Neuron (in vitro differentiated cells): ENCODE results near the gene PLPPR5.
A peak's percentile ranks its signal among the peaks of the same experiment; 100 is the strongest.

Source experiments
- H2AFZ ChIP-seq: one replicate; pipeline ENCODE4 v1.6.1; 2013; ENCODE audit warnings: low read depth, mild to moderate bottlenecking, inconsistent platforms, low read length, moderate library complexity
- H3K27me3 ChIP-seq: one replicate; pipeline ENCODE4 v1.6.1; 2013; ENCODE audit warnings: low read length; ENCODE audit not compliant: insufficient read depth
- H3K36me3 ChIP-seq: one replicate; pipeline ENCODE4 v1.6.1; 2013; ENCODE audit warnings: low read length; ENCODE audit not compliant: insufficient read depth
- H3K4me1 ChIP-seq: one replicate; pipeline ENCODE4 v1.6.1; 2013; ENCODE audit warnings: low read length; ENCODE audit not compliant: insufficient read depth
- H3K4me3 ChIP-seq: 2 replicates; pipeline ENCODE4 v1.5.1; 2013; ENCODE audit warnings: mild to moderate bottlenecking, low read length, moderate library complexity
- H3K9me3 ChIP-seq: one replicate; pipeline ENCODE4 v1.6.1; 2013; ENCODE audit warnings: low read length

PLPPR5 gene

GRCh38 chr1:98963064-98963758 is 41.5 kb downstream of the PLPPR5 start:
- Histone ChIP-seq H3K4me1 (no peaks in the 10 kb centered on the region), H3K36me3 (no peaks in the 10 kb centered on the region), H2AFZ (no peak overlapping the region), H3K9me3 (no peaks in the 10 kb centered on the region), H3K4me3 (no peak overlapping the region), H3K27me3 (no peaks in the 10 kb centered on the region)

- Histone ChIP-seq H2AFZ (no peak overlapping the region), H3K4me1 (no peaks in the 10 kb centered on the region), H3K4me3 (no peak overlapping the region), H3K9me3 (no peaks in the 10 kb centered on the region), H3K27me3 (no peaks in the 10 kb centered on the region), H3K36me3 (no peaks in the 10 kb centered on the region)
Observed at GRCh38 chr1:98962156-98962555, 42.5 kb downstream of the PLPPR5 start.

DNA sequence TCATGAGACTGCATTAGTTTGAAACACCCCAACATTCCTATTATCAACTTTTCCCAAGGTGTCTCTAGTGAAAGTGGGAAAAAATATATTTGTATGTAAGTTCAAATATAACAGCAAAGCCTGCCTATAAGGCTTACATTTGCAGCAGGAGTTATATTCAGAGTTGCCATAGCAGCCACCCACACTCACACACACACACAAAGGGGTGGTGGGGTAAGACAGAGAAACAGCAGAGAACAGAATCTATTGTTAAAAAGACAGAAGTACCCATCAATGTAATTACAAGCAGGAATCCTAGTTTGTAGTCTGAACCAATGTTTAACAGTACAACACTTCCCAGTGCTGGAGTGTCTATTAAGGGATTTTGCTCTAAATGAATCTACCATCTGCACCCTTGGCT is 55.0 kb downstream of the PLPPR5 start:
- H3K36me3 ChIP-seq, result no peaks in the 10 kb centered on the region
- H3K4me1 ChIP-seq, result peaks cover 22% of the 10 kb centered on the region
- H3K27me3 ChIP-seq, result no peaks in the 10 kb centered on the region
- H3K4me3 ChIP-seq, result no peak overlapping the region
- H3K9me3 ChIP-seq, result no peaks in the 10 kb centered on the region
- peak overlapping the region; percentile 13 for H2AFZ ChIP-seq

GRCh38 chr1:98949166-98949565 is 55.5 kb downstream of the PLPPR5 start:
- no peak overlapping the region for H2AFZ ChIP-seq
- H3K4me1 ChIP-seq, result peaks cover 22% of the 10 kb centered on the region
- H3K4me3 ChIP-seq, result no peak overlapping the region
- no peaks in the 10 kb centered on the region for H3K9me3 ChIP-seq
- no peaks in the 10 kb centered on the region for H3K27me3 ChIP-seq
- no peaks in the 10 kb centered on the region for H3K36me3 ChIP-seq

GRCh38 chr1:98947071-98947470 is 57.6 kb downstream of the PLPPR5 start:
- H3K27me3 ChIP-seq, result no peaks in the 10 kb centered on the region
- no peaks in the 10 kb centered on the region for H3K9me3 ChIP-seq
- H3K4me1 ChIP-seq, result peaks cover 22% of the 10 kb centered on the region
- H2AFZ ChIP-seq, result no peak overlapping the region
- H3K4me3 ChIP-seq, result no peak overlapping the region
- no peaks in the 10 kb centered on the region for H3K36me3 ChIP-seq

- Histone ChIP-seq H3K4me1 (no peaks in the 10 kb centered on the region), H3K36me3 (no peaks in the 10 kb centered on the region), H3K4me3 (no peak overlapping the region), H3K27me3 (no peaks in the 10 kb centered on the region), H2AFZ (no peak overlapping the region), H3K9me3 (no peaks in the 10 kb centered on the region)
Observed at GRCh38 chr1:98940722-98941079, 64.0 kb downstream of the PLPPR5 start.

DNA sequence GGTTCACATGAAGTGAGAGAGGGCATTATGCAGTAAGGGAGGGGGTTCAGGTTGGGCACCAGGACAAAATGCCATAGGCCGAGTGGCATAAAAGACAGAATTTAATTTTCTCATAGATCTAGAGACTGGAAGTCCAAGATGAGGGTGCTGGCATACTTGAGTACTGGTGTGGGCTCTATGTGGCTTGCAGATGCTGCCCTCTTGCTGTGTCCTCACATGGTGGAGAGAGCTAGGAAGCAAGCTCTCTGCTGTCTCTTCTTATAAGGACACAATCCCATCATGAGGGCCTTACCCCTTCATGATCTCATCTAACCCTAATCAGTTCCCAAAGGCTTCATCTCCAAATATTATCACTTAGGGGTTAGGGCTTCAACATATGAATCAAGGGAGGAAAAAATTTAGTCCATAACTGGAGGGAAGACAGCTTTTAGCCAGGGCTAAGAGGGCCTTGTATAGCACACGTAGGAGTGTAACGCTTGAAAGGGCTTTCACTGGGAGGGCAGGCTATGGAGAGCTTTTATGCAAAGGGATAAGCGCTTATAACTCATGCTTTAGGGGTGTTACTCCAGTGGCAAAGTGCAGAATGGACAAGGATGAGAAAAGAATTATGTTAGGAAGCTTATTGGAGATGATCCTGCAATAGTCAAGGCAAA is 64.5 kb downstream of the PLPPR5 start:
- no peak overlapping the region for H3K4me3 ChIP-seq
- H3K36me3 ChIP-seq, result no peaks in the 10 kb centered on the region
- no peak overlapping the region for H2AFZ ChIP-seq
- H3K9me3 ChIP-seq, result no peaks in the 10 kb centered on the region
- no peaks in the 10 kb centered on the region for H3K27me3 ChIP-seq
- H3K4me1 ChIP-seq, result no peaks in the 10 kb centered on the region

GRCh38 chr1:98939471-98939870 is 65.2 kb downstream of the PLPPR5 start:
- Histone ChIP-seq H3K27me3 (no peaks in the 10 kb centered on the region), H3K9me3 (no peaks in the 10 kb centered on the region), H3K4me3 (no peak overlapping the region), H3K36me3 (no peaks in the 10 kb centered on the region), H3K4me1 (no peaks in the 10 kb centered on the region), H2AFZ (no peak overlapping the region)

DNA sequence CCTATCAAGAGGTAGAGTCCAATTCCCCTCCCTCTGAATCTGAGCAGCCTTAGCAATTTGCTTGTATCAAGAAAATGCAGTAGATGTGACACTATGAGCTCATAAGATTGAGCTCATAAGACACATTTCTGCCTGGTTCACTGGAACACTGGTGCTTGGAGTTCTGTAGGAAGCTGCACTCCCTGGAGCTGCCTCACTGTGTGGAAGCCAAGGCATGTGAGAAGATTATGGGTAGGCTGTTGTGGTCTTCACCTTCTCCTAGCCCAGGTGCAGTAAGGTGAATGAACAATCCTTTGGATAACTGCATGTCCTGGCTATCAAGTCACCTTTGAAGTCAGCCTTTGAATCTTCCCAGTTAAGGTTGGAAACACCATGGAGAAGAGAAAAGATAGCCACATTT is 67.3 kb downstream of the PLPPR5 start:
- Histone ChIP-seq H3K9me3 (no peaks in the 10 kb centered on the region), H3K4me1 (no peaks in the 10 kb centered on the region), H3K4me3 (no peak overlapping the region), H3K27me3 (no peaks in the 10 kb centered on the region), H2AFZ (no peak overlapping the region), H3K36me3 (no peaks in the 10 kb centered on the region)

- no peaks in the 10 kb centered on the region for H3K27me3 ChIP-seq
- H3K4me1 ChIP-seq, result no peaks in the 10 kb centered on the region
- no peak overlapping the region for H2AFZ ChIP-seq
- no peaks in the 10 kb centered on the region for H3K36me3 ChIP-seq
- no peaks in the 10 kb centered on the region for H3K9me3 ChIP-seq
- H3K4me3 ChIP-seq, result no peak overlapping the region
Observed at GRCh38 chr1:98932184-98932583, 72.5 kb downstream of the PLPPR5 start.

GRCh38 chr1:98931128-98931835 is 73.4 kb downstream of the PLPPR5 start:
- H3K36me3 ChIP-seq, result no peaks in the 10 kb centered on the region
- no peaks in the 10 kb centered on the region for H3K27me3 ChIP-seq
- no peaks in the 10 kb centered on the region for H3K4me1 ChIP-seq
- H3K4me3 ChIP-seq, result no peak overlapping the region
- no peaks in the 10 kb centered on the region for H3K9me3 ChIP-seq
- H2AFZ ChIP-seq, result no peak overlapping the region

- Histone ChIP-seq H3K9me3 (no peaks in the 10 kb centered on the region), H3K27me3 (no peaks in the 10 kb centered on the region), H3K4me1 (no peaks in the 10 kb centered on the region), H2AFZ (no peak overlapping the region), H3K36me3 (no peaks in the 10 kb centered on the region), H3K4me3 (no peak overlapping the region)
Observed at GRCh38 chr1:98929437-98929836, 75.2 kb downstream of the PLPPR5 start.

DNA sequence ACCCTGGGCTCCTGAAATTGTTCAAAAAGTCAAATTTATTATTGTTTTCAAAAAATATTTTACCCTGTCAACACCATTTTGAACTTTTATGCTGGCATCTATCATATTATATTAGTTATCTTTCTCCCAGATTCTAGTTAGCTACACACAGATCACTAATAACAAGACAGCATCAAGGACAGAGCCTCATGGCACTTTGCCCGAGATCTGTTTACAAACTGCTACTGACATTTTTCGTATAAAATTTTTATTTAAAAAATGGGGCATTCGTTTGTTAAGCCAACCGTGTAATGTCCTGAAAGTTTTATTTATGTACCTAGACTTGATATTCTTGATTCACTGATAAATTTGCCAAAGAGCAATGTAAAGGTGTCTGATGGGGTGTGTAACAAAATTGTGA is 78.1 kb downstream of the PLPPR5 start:
- Histone ChIP-seq H3K36me3 (no peaks in the 10 kb centered on the region), H3K4me1 (no peaks in the 10 kb centered on the region), H2AFZ (no peak overlapping the region), H3K9me3 (no peaks in the 10 kb centered on the region), H3K27me3 (no peaks in the 10 kb centered on the region), H3K4me3 (no peak overlapping the region)
